WERI-Rb-1 (cell line): ENCODE measurements around the gene HOOK1.

Experiments
- DNase-seq: peaks from one replicate; pipeline ENCODE4 v3.0.0-alpha.2; 2020
- H3K27ac ChIP-seq: fragments of 250-450 bp; sonication (Bioruptor Pico); 2 replicates; pipeline ENCODE4 v1.5.1; 2020; ENCODE audit warnings: mild to moderate bottlenecking, moderate library complexity
- H3K27me3 ChIP-seq: fragments of 250-450 bp; sonication (Bioruptor Pico); 2 replicates; pipeline ENCODE4 v1.5.1; 2021; ENCODE audit warnings: mild to moderate bottlenecking, low read depth, moderate library complexity; ENCODE audit not compliant: insufficient read depth, severe bottlenecking
- H3K36me3 ChIP-seq: fragments of 250-450 bp; sonication (Bioruptor Pico); 2 replicates; pipeline ENCODE4 v1.5.1; 2020; ENCODE audit warnings: mild to moderate bottlenecking, moderate library complexity
- H3K4me3 ChIP-seq: 2 replicates; pipeline ENCODE4 v1.5.1; 2011; ENCODE audit warnings: low read depth, mild to moderate bottlenecking, control low read depth, low read length
- H3K9me3 ChIP-seq: fragments of 250-450 bp; sonication (Bioruptor Pico); 2 replicates; pipeline ENCODE4 v1.5.1; 2021; ENCODE audit warnings: mild to moderate bottlenecking, moderate library complexity; ENCODE audit not compliant: severe bottlenecking
- TF ChIP-seq, protein P1 (sequence below): IDR thresholded peaks from 2 replicates; pipeline ENCODE4 v1.5.1; 2011; ENCODE audit warnings: low read depth, mild to moderate bottlenecking, control low read depth, inconsistent platforms, low read length

HOOK1 gene

DNA sequence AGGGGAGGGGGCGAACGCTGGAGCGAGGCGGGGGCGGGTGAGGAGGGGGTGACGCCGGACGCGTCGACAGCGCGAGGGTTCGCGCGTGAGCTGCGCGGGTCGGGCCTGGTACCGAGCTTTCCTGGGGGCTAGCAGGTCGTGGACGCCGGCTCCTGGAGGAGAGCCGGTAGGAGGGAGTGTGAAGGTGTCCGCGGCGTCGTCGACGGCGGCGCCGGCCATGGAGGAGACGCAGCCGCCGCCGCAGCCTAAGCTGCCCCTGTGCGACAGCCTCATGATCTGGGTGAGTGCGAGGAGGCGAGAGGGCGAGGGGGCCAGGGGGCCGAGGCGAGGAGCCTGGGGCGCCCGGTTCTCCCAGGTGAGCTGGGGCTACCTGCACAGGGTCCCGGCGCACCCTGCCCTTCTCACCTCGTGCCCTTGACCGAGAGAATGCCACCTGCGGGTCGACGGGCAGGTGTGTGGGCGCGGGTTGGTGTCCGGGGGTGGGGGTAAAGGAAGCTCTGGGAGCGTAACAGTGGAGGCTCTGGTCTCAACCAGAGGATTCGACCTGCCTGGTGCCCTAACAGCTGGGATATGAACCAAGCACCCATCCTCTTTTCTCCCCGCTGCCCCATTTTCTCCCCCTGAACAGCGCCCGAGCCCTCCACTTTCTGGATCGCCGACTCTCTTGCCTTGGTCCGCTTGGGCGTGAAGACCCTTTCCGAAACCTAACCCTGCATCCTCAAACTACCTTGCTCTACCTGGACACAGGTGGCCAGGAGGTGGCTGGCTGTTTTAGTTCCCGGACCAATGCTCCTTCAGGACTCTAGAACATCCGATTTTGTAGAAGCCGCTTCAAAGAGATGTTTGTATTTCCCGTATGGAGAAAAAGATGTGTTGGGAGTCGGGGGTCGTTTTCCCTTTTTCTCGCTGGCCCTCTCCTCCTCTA lies at the start of gene HOOK1:
HOOK1 (plus strand) TSS at position 49 of the 925 bp plus-strand sequence; CDS start at position 218, 169 bp downstream.
- no peaks in the 10 kb centered on the region for H3K27me3 ChIP-seq
- no peaks in the 10 kb centered on the region for H3K9me3 ChIP-seq
- H3K27ac ChIP-seq = peak within 1 kb of the TSS; percentile 92
- H3K36me3 ChIP-seq = no peaks in the 10 kb centered on the region; the same call in 1 of the 2 replicates
- DNase-seq = no peak
- TF ChIP-seq, protein P1, sequence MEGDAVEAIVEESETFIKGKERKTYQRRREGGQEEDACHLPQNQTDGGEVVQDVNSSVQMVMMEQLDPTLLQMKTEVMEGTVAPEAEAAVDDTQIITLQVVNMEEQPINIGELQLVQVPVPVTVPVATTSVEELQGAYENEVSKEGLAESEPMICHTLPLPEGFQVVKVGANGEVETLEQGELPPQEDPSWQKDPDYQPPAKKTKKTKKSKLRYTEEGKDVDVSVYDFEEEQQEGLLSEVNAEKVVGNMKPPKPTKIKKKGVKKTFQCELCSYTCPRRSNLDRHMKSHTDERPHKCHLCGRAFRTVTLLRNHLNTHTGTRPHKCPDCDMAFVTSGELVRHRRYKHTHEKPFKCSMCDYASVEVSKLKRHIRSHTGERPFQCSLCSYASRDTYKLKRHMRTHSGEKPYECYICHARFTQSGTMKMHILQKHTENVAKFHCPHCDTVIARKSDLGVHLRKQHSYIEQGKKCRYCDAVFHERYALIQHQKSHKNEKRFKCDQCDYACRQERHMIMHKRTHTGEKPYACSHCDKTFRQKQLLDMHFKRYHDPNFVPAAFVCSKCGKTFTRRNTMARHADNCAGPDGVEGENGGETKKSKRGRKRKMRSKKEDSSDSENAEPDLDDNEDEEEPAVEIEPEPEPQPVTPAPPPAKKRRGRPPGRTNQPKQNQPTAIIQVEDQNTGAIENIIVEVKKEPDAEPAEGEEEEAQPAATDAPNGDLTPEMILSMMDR = no peak
- H3K4me3 ChIP-seq = peak within 1 kb of the TSS; percentile 76

GRCh38 chr1:59765011-59765730 lies 49.6 kb upstream of the HOOK1 start:
- Histone ChIP-seq H3K4me3 (no peak overlapping the region), H3K27me3 (no peaks in the 10 kb centered on the region), H3K27ac (peak overlapping the region; percentile 85), H3K9me3 (no peaks in the 10 kb centered on the region), H3K36me3 (no peaks in the 10 kb centered on the region)
- DNase-seq = peak; percentile 82
- TF ChIP-seq, protein P1 = no peak

DNA sequence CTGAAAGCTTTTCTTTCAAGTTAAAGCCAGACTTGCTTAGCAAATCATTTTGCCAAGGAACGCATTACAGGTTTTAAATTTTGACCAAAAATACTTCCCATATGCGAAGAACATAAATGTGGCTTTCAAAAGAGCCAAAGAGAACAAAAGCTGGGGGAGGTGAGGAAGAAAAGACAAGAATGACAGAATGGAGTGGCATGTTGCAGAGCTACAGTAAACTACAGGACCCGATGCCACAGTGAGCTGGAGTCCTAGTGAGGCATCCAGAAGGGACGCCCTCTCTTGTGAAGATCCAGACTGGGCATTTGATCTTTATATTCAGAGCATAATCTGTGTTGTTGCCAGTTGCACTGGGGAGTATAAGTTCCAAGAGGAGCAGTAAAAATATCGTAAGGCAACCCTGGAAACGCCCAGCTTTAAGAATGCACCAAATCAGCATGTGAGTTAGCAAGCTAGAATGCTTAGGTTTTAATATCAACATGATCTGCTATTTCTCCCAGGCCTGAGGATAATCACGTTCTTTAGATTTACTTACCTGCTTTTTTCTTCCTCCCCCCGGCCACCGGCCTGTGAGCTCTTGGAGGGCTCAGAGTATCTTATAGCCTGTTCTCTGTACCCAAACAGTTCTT lies 48.4 kb upstream of the HOOK1 start:
- Histone ChIP-seq H3K36me3 (no peaks in the 10 kb centered on the region), H3K27ac (peak overlapping the region; percentile 85), H3K27me3 (no peaks in the 10 kb centered on the region), H3K4me3 (no peak overlapping the region), H3K9me3 (no peaks in the 10 kb centered on the region)
- TF ChIP-seq, protein P1 = no peak
- no peak for DNase-seq

DNA sequence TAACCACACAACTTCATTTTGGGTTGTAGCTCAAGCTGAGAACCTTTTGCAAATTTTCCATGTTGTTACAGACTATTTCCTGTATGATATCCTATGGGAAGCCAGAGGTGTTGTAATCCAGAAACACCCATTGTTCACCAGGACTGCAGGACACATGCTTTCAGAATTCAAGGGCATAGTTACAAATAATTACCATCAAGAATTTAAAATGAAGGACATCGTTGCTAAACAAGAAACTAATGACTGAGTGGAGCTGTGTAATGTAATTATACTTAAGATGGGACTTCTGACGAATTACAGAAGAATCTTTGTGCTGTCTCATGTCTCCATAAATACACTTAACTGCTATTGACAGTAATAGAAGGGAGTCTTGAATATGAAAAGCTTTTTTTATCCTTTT lies 47.6 kb upstream of the HOOK1 start:
- H3K27ac ChIP-seq = peak overlapping the region; percentile 32; the same call in 1 of the 2 replicates
- no peaks in the 10 kb centered on the region for H3K36me3 ChIP-seq
- H3K27me3 ChIP-seq = no peaks in the 10 kb centered on the region
- DNase-seq = no peak
- no peak overlapping the region for H3K4me3 ChIP-seq
- TF ChIP-seq, protein P1 = no peak
- no peaks in the 10 kb centered on the region for H3K9me3 ChIP-seq

DNA sequence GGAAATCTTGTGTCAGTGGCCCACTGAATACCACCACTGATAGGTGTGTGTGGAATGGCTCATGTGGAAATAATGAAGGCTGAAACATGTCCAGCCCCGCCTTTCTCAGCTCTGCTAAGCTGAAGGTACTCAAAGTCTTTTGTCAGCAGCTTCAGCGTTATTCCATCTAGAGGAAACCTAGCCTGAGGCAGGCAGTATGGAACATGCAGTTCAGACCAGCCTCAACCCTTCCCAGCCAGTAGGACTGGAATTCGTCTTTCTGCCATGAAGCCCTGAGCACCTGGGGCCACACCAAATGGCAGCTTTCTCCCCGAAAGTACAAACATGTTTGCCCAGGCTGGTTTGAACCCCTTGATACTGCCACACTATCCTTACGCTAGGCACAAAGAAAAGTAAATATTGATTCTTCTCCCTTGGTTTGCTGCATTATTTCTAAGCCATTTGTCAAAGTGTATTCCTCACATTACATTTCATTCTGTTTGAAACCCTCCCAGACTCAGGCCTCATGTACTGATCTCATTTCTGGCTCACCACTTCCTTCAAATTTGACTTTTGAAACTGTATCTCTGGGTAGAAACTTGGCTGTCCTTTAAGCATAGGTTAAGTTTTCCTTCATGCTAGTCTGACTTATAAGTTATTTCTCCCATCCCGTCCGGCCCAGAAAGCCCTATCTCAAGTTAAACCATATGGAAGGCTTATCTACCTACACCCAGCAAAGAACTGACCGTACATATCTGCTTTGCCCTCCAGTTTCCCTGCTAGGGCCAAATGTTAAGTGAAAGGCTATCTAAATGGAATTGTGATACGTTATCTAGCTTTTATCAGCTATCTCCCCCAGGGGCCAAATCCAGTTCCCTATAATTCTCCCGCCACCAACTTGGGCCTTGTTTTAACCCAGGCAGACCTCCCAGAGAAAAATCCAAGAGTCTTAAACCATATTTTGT lies 45.7 kb upstream of the HOOK1 start:
- TF ChIP-seq, protein P1 = no peak
- Histone ChIP-seq H3K36me3 (no peaks in the 10 kb centered on the region), H3K27me3 (no peaks in the 10 kb centered on the region), H3K27ac (no peak overlapping the region), H3K9me3 (no peaks in the 10 kb centered on the region), H3K4me3 (no peak overlapping the region)
- DNase-seq = no peak
